Measurements from ENCODE around the gene PPP6R2.

Gene PPP6R2

DNA sequence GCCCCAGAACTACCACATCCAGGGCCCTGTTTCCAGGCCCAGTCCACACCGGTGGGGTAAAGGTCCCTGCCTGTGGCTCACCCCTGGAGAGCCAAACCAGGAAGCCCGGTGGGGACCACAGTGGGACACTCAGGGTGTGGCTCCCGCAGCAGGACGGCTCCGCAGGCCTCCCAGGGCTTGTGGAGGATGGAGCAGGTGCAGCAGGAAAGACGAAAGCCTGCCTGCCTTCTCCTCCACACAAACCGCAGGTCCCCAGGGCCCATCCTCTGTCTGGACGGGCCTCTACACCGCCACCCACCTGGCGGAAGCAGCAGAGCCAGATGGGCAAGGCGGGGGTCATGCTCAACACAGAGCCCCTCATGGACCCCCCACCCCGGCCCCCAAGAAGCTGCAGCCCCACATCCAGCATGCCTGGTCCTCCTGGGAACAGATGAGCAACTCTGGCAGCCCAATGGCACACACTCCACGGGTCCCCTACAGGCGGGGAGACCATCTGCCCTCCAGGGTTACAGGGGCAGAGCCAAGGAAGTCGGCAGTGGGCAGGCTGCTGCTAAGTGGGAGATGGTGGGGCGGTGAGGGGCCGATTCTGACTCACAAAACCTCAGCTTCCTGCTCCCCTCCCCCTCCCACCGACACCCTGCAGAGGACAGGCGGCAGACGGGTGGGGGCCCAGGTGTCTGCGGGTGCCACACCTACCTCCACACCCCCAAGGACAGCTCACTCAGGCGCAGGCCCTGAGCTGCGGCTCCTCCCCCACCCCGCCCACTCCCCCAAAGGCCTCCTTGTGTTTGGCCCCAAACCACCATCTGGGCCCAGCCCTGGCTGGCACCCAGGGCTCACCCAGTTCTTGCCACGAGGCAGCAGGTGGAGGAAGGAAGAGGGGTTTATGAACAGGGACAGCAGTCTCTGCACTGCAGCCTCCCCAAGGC lies 126.5 kb downstream of the PPP6R2 start:
- Histone ChIP-seq H3K27me3 (replicated peaks; ENCODE audit: control insufficient read depth, insufficient read depth, low read length, poor library complexity, severe bottlenecking) (no peaks in the 10 kb centered on the region), H3K4me3 (ENCODE audit: insufficient read depth, low read depth, low read length, poor library complexity, severe bottlenecking) (peak overlapping the region; percentile 37), H3K36me3 (ENCODE audit: control insufficient read depth, insufficient read depth, low read length) (peaks cover 36% of the 10 kb centered on the region), H3K9me3 (ENCODE audit: control insufficient read depth, low read length) (no peaks in the 10 kb centered on the region), H3K4me1 (ENCODE audit: control insufficient read depth, insufficient read depth, low read length, poor library complexity, severe bottlenecking) (peaks cover 57% of the 10 kb centered on the region), H3K27ac (ENCODE audit: insufficient read depth, low read length, poor library complexity, severe bottlenecking) (peak overlapping the region; percentile 76)
- peak; percentile 94 to 98 (median 97) for DNase-seq

DNA sequence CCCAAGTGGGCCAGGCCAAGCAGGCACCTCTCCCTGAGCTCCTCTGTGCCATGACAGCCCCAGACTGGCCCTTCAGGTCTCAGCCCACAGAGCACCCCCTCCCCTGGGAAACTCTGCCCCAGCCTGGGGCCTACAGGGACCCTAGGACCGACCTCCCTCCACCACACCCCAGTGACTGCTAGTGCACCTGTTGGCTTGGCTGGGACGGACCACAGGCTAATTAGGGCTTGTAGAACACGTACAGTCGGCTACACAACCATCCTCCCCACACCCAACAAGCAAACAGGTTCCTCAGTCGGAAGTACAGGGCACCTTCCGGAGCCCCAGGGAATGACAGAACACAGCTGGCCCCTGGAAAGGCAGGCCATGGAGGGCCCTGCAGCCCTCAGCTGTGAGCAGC lies 127.4 kb downstream of the PPP6R2 start:
- peak overlapping the region; percentile 37 for H3K4me3 ChIP-seq (ENCODE audit: insufficient read depth, low read depth, low read length, poor library complexity, severe bottlenecking)
- no peaks in the 10 kb centered on the region for H3K27me3 ChIP-seq (replicated peaks; ENCODE audit: control insufficient read depth, insufficient read depth, low read length, poor library complexity, severe bottlenecking)
- peaks cover 60% of the 10 kb centered on the region for H3K4me1 ChIP-seq (ENCODE audit: control insufficient read depth, insufficient read depth, low read length, poor library complexity, severe bottlenecking)
- no peak for DNase-seq
- no peaks in the 10 kb centered on the region for H3K9me3 ChIP-seq (ENCODE audit: control insufficient read depth, low read length)
- peak overlapping the region; percentile 76 for H3K27ac ChIP-seq (ENCODE audit: insufficient read depth, low read length, poor library complexity, severe bottlenecking)
- peaks cover 27% of the 10 kb centered on the region for H3K36me3 ChIP-seq (ENCODE audit: control insufficient read depth, insufficient read depth, low read length)

DNA sequence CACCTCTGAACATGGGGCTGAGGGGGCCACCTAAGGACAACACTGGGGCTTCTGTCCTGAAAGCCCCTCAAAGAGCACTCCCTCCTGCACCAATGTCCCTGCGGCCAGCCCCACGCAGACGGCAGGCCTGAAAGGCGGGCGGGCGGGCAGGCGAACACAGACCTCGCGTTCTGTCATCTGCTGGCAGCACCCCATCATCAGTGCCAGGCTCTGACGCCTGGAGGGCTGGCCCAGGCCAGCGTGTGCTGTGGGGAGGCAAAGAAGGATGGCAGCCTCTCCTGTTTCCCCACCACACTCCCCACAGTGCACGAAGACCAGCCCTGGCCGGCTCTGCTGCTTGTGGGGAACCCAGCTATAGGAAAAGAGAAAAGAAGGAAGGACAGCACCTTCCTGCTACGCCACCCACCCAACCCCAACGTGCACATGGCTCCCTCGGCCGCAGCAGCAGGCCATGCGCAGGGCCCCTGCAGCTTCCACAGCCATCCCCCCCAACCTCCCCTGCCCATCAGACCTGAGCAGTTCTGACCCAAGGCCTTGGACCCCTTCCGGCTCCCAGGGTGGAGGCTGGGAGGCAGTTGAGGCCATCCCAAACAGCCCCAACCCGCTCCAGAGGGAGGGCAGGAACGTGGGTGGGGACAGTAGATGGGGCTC lies 128.2 kb downstream of the PPP6R2 start:
- H3K27ac ChIP-seq (ENCODE audit: insufficient read depth, low read length, poor library complexity, severe bottlenecking) = peak overlapping the region; percentile 76
- DNase-seq = no peak
- peak overlapping the region; percentile 37 for H3K4me3 ChIP-seq (ENCODE audit: insufficient read depth, low read depth, low read length, poor library complexity, severe bottlenecking)
- no peaks in the 10 kb centered on the region for H3K9me3 ChIP-seq (ENCODE audit: control insufficient read depth, low read length)
- peaks cover 19% of the 10 kb centered on the region for H3K36me3 ChIP-seq (ENCODE audit: control insufficient read depth, insufficient read depth, low read length)
- peaks cover 60% of the 10 kb centered on the region for H3K4me1 ChIP-seq (ENCODE audit: control insufficient read depth, insufficient read depth, low read length, poor library complexity, severe bottlenecking)
- H3K27me3 ChIP-seq (replicated peaks; ENCODE audit: control insufficient read depth, insufficient read depth, low read length, poor library complexity, severe bottlenecking) = no peaks in the 10 kb centered on the region

DNA sequence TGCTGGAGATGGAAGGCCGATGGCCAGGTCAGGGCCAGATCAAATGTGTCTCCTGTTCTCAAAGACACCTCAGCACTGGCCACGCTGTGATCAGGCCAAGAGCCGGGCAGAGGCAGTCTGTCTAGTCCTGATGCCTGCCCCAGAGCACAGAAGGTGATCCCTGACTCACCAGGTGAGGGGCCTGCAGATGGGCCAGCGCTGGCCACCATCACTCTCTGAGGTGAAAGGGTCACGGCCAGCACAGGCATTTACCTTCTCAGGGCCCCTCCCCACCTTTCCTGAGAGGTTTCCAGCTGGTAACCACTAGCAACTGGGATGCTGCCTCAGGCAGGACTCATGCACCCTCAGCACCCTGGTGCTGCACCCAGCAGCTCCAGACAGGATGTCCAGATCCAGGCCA lies 128.8 kb downstream of the PPP6R2 start:
- Histone ChIP-seq H3K27ac (ENCODE audit: insufficient read depth, low read length, poor library complexity, severe bottlenecking) (peak overlapping the region; percentile 76), H3K4me1 (ENCODE audit: control insufficient read depth, insufficient read depth, low read length, poor library complexity, severe bottlenecking) (peaks cover 60% of the 10 kb centered on the region), H3K27me3 (replicated peaks; ENCODE audit: control insufficient read depth, insufficient read depth, low read length, poor library complexity, severe bottlenecking) (no peaks in the 10 kb centered on the region), H3K9me3 (ENCODE audit: control insufficient read depth, low read length) (no peaks in the 10 kb centered on the region), H3K4me3 (ENCODE audit: insufficient read depth, low read depth, low read length, poor library complexity, severe bottlenecking) (peak overlapping the region; percentile 5), H3K36me3 (ENCODE audit: control insufficient read depth, insufficient read depth, low read length) (peaks cover 12% of the 10 kb centered on the region)
- DNase-seq = no peak

DNA sequence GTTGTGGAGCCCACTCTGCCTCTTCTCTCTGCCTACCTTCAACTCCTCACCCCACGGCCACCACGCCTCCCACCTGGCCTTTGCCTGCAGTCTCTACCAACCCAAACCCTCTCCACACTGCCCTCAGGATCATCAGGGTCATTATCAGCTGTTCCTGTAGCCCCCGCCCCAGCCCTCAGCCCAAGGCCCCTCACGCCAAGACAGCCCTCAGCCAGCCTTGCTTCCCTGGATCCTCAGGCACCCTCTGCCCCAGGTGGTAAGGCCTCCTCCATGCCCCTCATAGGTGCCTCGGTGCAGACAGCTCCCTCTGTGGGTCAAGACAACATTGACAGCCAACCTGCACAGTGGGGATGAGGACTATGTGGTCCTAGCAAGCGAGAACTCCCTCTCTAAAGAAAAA lies 130.0 kb downstream of the PPP6R2 start:
- Histone ChIP-seq H3K4me1 (ENCODE audit: control insufficient read depth, insufficient read depth, low read length, poor library complexity, severe bottlenecking) (peaks cover 60% of the 10 kb centered on the region), H3K4me3 (ENCODE audit: insufficient read depth, low read depth, low read length, poor library complexity, severe bottlenecking) (peak overlapping the region; percentile 83), H3K9me3 (ENCODE audit: control insufficient read depth, low read length) (no peaks in the 10 kb centered on the region), H3K36me3 (ENCODE audit: control insufficient read depth, insufficient read depth, low read length) (peaks cover 3% of the 10 kb centered on the region), H3K27me3 (replicated peaks; ENCODE audit: control insufficient read depth, insufficient read depth, low read length, poor library complexity, severe bottlenecking) (no peaks in the 10 kb centered on the region), H3K27ac (ENCODE audit: insufficient read depth, low read length, poor library complexity, severe bottlenecking) (peak overlapping the region; percentile 76)
- peak; percentile 26 to 38 (median 35) for DNase-seq

DNA sequence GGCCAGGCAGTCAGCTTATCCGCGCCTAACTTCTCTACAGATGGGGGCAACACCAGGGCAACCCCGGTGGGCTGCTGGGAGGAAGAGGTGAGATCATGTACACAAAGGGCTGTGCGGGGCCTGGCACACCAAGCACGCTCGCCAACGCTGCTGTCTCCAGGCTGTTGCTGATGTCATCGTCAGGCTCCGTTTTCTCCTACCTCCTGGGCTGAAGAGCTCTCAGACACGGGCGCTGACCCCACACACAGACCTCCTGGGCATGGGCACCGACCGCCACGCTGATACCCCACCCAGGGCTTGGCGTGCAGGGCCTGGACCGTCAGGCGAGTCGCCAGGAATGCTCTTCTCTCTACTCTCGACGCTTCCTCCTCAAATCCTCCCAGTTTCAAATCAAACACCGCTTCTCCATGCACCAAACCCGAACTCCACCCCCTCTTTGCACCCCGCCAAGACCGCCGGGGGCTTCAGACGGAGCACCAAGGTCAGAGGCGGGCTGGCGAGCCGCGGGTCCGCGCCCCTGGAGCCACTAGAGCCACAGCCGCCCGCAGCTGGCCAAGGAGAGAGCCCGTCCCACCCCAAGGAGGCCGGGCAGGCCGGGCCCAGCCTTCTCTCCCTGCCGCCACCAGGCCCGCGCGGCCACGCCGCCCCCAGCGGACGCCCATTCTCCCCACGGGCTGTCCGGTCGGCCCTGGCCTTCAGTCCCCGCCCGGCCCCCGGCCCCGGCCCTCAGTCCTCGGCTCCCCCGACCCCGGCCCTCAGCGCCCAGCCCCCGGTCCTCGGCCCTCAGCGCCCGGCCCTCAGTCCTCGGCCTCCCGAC lies 130.9 kb downstream of the PPP6R2 start:
- peaks cover 50% of the 10 kb centered on the region for H3K4me1 ChIP-seq (ENCODE audit: control insufficient read depth, insufficient read depth, low read length, poor library complexity, severe bottlenecking)
- no peaks in the 10 kb centered on the region for H3K9me3 ChIP-seq (ENCODE audit: control insufficient read depth, low read length)
- peak overlapping the region; percentile 83 for H3K4me3 ChIP-seq (ENCODE audit: insufficient read depth, low read depth, low read length, poor library complexity, severe bottlenecking)
- DNase-seq = no peak
- H3K27ac ChIP-seq (ENCODE audit: insufficient read depth, low read length, poor library complexity, severe bottlenecking) = peak overlapping the region; percentile 76
- H3K27me3 ChIP-seq (replicated peaks; ENCODE audit: control insufficient read depth, insufficient read depth, low read length, poor library complexity, severe bottlenecking) = no peaks in the 10 kb centered on the region
- no peaks in the 10 kb centered on the region for H3K36me3 ChIP-seq (ENCODE audit: control insufficient read depth, insufficient read depth, low read length)

DNA sequence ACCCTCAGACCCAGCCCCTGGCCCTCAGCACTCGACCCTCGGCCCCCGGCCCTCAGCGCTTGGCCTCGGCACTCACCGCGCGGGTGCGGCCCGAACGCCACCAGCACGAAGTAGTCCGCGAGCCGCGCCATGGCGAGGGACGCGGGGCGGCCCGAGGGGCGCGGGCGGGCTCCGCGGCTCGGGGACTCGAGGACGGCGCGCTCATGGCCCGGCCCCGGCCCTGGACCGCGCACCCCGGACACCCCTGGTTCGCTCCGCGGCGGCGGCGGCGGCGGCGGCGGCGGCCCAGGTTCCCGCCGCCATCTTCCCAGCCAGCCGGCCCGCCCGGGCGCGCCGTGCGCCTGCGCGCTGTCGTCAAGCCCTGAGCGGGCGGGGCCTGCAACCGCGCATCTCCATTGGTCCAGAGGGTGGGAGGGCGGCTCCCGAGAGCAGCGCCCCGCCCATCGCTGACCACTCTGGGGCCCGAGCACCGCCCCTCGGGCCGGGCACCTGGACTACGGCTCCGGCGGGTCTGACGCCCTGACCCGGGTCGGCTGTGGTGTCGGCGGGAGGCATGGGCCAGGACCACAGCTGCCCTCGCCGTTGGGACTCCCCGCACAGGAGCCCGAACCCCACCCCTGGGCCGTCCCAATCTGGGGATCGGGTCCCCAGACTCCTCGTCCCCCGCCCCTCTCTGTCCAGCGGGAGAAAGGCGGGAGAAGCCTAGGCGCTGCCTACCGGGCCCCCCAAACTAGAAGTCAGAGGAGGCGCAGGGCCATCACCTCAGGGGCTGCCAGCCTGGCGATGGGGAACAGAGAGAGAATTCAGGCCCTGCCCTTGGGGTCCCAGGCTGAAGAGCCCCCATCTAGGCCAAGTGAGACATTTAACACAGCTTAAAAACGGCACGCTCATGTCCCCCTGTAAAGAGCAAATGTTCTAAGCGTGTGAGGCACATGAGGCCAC lies 131.9 kb downstream of the PPP6R2 start, which contains the start of gene SBF1:
SBF1 (minus strand) TSS at position 326 of the 942 bp plus-strand sequence; CDS start at position 131, 195 bp downstream.
- no peaks in the 10 kb centered on the region for H3K9me3 ChIP-seq (ENCODE audit: control insufficient read depth, low read length)
- peak; percentile 78 to 84 (median 78) for DNase-seq
- peak within 1 kb of the TSS; percentile 76 for H3K27ac ChIP-seq (ENCODE audit: insufficient read depth, low read length, poor library complexity, severe bottlenecking)
- peak within 1 kb of the TSS; percentile 83 for H3K4me3 ChIP-seq (ENCODE audit: insufficient read depth, low read depth, low read length, poor library complexity, severe bottlenecking)
- no peaks in the 10 kb centered on the region for H3K36me3 ChIP-seq (ENCODE audit: control insufficient read depth, insufficient read depth, low read length)
- H3K4me1 ChIP-seq (ENCODE audit: control insufficient read depth, insufficient read depth, low read length, poor library complexity, severe bottlenecking) = peaks cover 44% of the 10 kb centered on the region
- no peaks in the 10 kb centered on the region for H3K27me3 ChIP-seq (replicated peaks; ENCODE audit: control insufficient read depth, insufficient read depth, low read length, poor library complexity, severe bottlenecking)

DNA sequence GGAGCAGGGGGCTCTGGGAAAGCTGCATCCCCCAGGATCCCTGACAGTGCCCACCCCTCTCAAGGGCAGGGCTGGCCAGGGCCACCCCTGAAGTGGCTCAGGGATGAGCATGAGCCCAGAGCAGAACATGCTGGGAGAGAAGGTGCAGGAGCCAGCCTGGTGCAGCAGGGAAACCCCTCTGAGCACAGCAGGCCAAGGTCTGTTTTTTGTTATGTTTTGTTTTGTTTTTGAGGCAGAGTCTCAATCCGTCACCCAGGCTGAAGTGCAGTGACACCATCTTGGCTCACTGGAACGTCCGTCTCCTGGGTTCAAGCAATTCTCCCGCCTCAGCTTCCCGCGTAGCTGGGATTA lies 132.5 kb downstream of the PPP6R2 start:
- H3K4me3 ChIP-seq (ENCODE audit: insufficient read depth, low read depth, low read length, poor library complexity, severe bottlenecking) = peak overlapping the region; percentile 83

DNA sequence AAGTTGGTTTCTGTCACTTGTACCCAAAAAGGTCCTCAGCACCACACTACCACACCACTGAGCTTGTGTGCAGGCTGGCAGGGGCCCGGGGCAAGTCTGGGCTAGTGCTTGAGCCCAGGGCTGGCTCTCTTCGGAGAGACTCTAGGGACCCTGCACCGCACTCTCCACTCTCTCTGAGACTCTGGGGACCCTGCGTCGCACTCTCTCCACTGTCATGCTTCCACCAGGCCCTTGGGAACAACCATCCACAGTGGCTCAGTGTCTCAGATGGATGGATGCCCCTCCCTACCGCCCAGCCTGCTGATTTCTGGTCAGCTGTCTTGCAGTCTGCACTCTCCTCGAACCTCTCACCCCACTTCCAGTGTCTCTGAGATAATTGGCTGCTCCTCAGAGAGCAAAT lies 133.7 kb downstream of the PPP6R2 start:
- Histone ChIP-seq H3K4me1 (ENCODE audit: control insufficient read depth, insufficient read depth, low read length, poor library complexity, severe bottlenecking) (peaks cover 33% of the 10 kb centered on the region), H3K9me3 (ENCODE audit: control insufficient read depth, low read length) (no peaks in the 10 kb centered on the region), H3K27ac (ENCODE audit: insufficient read depth, low read length, poor library complexity, severe bottlenecking) (no peak overlapping the region), H3K27me3 (replicated peaks; ENCODE audit: control insufficient read depth, insufficient read depth, low read length, poor library complexity, severe bottlenecking) (no peaks in the 10 kb centered on the region), H3K36me3 (ENCODE audit: control insufficient read depth, insufficient read depth, low read length) (no peaks in the 10 kb centered on the region), H3K4me3 (ENCODE audit: insufficient read depth, low read depth, low read length, poor library complexity, severe bottlenecking) (no peak overlapping the region)
- no peak for DNase-seq

More for the DNA sequence above, 132.5 kb downstream of the PPP6R2 start:
- no peaks in the 10 kb centered on the region for H3K27me3 ChIP-seq (replicated peaks; ENCODE audit: control insufficient read depth, insufficient read depth, low read length, poor library complexity, severe bottlenecking)
- no peaks in the 10 kb centered on the region for H3K9me3 ChIP-seq (ENCODE audit: control insufficient read depth, low read length)
- no peak for DNase-seq
- peak overlapping the region; percentile 76 for H3K27ac ChIP-seq (ENCODE audit: insufficient read depth, low read length, poor library complexity, severe bottlenecking)
- peaks cover 38% of the 10 kb centered on the region for H3K4me1 ChIP-seq (ENCODE audit: control insufficient read depth, insufficient read depth, low read length, poor library complexity, severe bottlenecking)
- no peaks in the 10 kb centered on the region for H3K36me3 ChIP-seq (ENCODE audit: control insufficient read depth, insufficient read depth, low read length)

All from effector memory CD4-positive, alpha-beta T cell (primary cell).